Transverse colon (tissue), 4 donors: ENCODE measurements around the gene PDXK.

ENCODE experiments used
- POLR2A ChIP-seq: fragments of 450-650 bp; IDR thresholded peaks from one replicate; pipeline ENCODE4 v1.6.1; 2016; ENCODE audit warnings: antibody characterized with exemption, mild to moderate bottlenecking, moderate library complexity
- POLR2AphosphoS5 ChIP-seq, 3 donors: sonication (generic); formaldehyde crosslinking; IDR thresholded peaks; one replicate each; pipeline ENCODE4 v1.6.1; 2016; ENCODE audit warnings: antibody characterized with exemption in 3 of 3
- TF ChIP-seq, protein P1 (sequence below), 5 experiments: fragments of 200-600 bp in 3 of 5; fragments of 450-650 bp in 2 of 5; sonication (generic) in 3 of 5; IDR thresholded peaks; 1 replicate in 2 of 5; 2 replicates in 3 of 5; pipeline ENCODE4 v1.5.1; 2016 to 2017; ENCODE audit warnings: antibody characterized with exemption in 5 of 5, inconsistent platforms in 3 of 5, mild to moderate bottlenecking in 2 of 5, moderate library complexity in 1 of 5

GRCh38 chr21:43768868-43769167 lies 49.9 kb downstream of the PDXK start:
- TF ChIP-seq, protein P1, sequence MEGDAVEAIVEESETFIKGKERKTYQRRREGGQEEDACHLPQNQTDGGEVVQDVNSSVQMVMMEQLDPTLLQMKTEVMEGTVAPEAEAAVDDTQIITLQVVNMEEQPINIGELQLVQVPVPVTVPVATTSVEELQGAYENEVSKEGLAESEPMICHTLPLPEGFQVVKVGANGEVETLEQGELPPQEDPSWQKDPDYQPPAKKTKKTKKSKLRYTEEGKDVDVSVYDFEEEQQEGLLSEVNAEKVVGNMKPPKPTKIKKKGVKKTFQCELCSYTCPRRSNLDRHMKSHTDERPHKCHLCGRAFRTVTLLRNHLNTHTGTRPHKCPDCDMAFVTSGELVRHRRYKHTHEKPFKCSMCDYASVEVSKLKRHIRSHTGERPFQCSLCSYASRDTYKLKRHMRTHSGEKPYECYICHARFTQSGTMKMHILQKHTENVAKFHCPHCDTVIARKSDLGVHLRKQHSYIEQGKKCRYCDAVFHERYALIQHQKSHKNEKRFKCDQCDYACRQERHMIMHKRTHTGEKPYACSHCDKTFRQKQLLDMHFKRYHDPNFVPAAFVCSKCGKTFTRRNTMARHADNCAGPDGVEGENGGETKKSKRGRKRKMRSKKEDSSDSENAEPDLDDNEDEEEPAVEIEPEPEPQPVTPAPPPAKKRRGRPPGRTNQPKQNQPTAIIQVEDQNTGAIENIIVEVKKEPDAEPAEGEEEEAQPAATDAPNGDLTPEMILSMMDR (IDR thresholded peaks at IDR 0.05) = no peak
- TF ChIP-seq POLR2A = no peak
- TF ChIP-seq POLR2AphosphoS5 (IDR thresholded peaks at IDR 0.05) = no peak
